K562 (cell line): ENCODE data around the gene CBX4. TPM values are rescaled to one million over a fixed set of nuclear protein-coding genes. Genes with fewer than 3 reads are reported as not detected.

Source experiments
- ATAC-seq: fragments of 200-7000 bp; cut with Tn5 transposase; 3 replicates; pipeline ENCODE4 v1.9.1; 2020; ENCODE audit warnings: moderate library complexity
- BruUV-seq: library from RNA; stranded (reverse); fragments of 400-500 nt; replicated peaks from 2 replicates; lab custom pipeline; 2021; lab: Mats Ljungman, UMichigan
- CTCF ChIA-PET: fragments of 300-600 bp; formaldehyde crosslinking; extraction: SDS; loops from one replicate; lab custom pipeline; 2021; ENCODE audit warnings: low intra/inter-chr PET ratio; lab: Yijun Ruan, JAX
- POLR2A ChIA-PET: fragments of 300-600, 350-650 bp; sonication (Branson Sonifier 250); formaldehyde crosslinking; extraction: SDS; loops from one replicate; lab custom pipeline; 2021; ENCODE audit warnings: antibody characterized with exemption, inconsistent platforms; lab: Yijun Ruan, JAX
- DNase-seq, 4 experiments: peaks; one replicate each; pipeline versions ENCODE4 v3.0.0 to v3.0.0-alpha.2; 2011 to 2018; ENCODE audit warnings: low spot score in 3 of 4, mixed read lengths in 3 of 4; ENCODE audit errors: extremely low read depth in 1 of 4
- FAIRE-seq: peaks from 2 replicates; lab custom pipeline; 2011; peaks lifted over from hg19 to GRCh38; lab: Jason Lieb, UNC
- H2AFZ ChIP-seq: 2 replicates; pipeline ENCODE4 v1.6.0; 2011; ENCODE audit warnings: low read depth, low read length, control low read depth, inconsistent platforms
- H3K27ac ChIP-seq: fragments of 200-600 bp; 3 replicates; pipeline ENCODE4 v1.8.0; 2011; ENCODE audit warnings: low read depth, mild to moderate bottlenecking, control low read depth, inconsistent platforms, low read length, moderate library complexity, mixed read lengths; ENCODE audit errors: extremely low read depth
- H3K27me3 ChIP-seq, 2 experiments: fragments of 300-600 bp in 1 of 2; 2 replicates in 1 of 2; 3 replicates in 1 of 2; pipeline versions ENCODE4 v1.6.0 to v1.8.0; 2011; ENCODE audit warnings: inconsistent platforms in 2 of 2, low read length in 2 of 2, mild to moderate bottlenecking in 1 of 2, mixed read lengths in 1 of 2, moderate library complexity in 1 of 2; ENCODE audit not compliant: control insufficient read depth in 2 of 2, insufficient read depth in 2 of 2
- H3K36me3 ChIP-seq: fragments of 300-600 bp; 3 replicates; pipeline ENCODE4 v1.8.0; 2011; ENCODE audit warnings: mild to moderate bottlenecking, low read length, inconsistent platforms; ENCODE audit not compliant: control insufficient read depth, insufficient read depth
- H3K4me1 ChIP-seq, 2 experiments: fragments of 200-600 bp in 1 of 2; replicated peaks in 1 of 2; 2 replicates in 1 of 2; 3 replicates in 1 of 2; pipeline versions ENCODE4 v1.5.1 to v1.8.0; 2011; ENCODE audit warnings: inconsistent platforms in 2 of 2, low read length in 2 of 2, mild to moderate bottlenecking in 1 of 2, mixed read lengths in 1 of 2, moderate library complexity in 1 of 2; ENCODE audit not compliant: control insufficient read depth in 2 of 2, insufficient read depth in 2 of 2
- H3K4me2 ChIP-seq: 2 replicates; pipeline ENCODE4 v1.6.1; 2011; ENCODE audit warnings: low read length, control low read depth, inconsistent platforms, mixed read lengths; ENCODE audit not compliant: insufficient read depth
- H3K4me3 ChIP-seq: fragments of 200-600 bp; sonication (generic), shearing (Covaris generic); 2 replicates; pipeline ENCODE4 v1.5.1; 2016; ENCODE audit warnings: control low read depth, inconsistent platforms
- H3K79me2 ChIP-seq: fragments of 200-600 bp; 3 replicates; pipeline ENCODE4 v1.8.0; 2011; ENCODE audit warnings: low read length, inconsistent platforms; ENCODE audit not compliant: control insufficient read depth, insufficient read depth
- H3K9ac ChIP-seq, 2 experiments: 2 replicates each; pipeline versions ENCODE4 v1.6.0 to v1.6.1; 2011; ENCODE audit warnings: low read depth in 2 of 2, low read length in 2 of 2, control low read depth in 1 of 2, inconsistent platforms in 1 of 2, mild to moderate bottlenecking in 1 of 2, mixed read lengths in 1 of 2; ENCODE audit not compliant: insufficient read depth in 1 of 2
- H3K9me1 ChIP-seq: one replicate; pipeline ENCODE4 v1.6.0; 2011; ENCODE audit warnings: inconsistent platforms, mild to moderate bottlenecking, low read length, moderate library complexity; ENCODE audit not compliant: control insufficient read depth, insufficient read depth
- H3K9me3 ChIP-seq: replicated peaks from 2 replicates; pipeline ENCODE4 v1.5.1; 2011; ENCODE audit warnings: low read depth, low read length, inconsistent platforms; ENCODE audit not compliant: control insufficient read depth, insufficient read depth
- H4K20me1 ChIP-seq: replicated peaks from 2 replicates; pipeline ENCODE4 v1.6.1; 2011; ENCODE audit warnings: low read length, inconsistent platforms, mixed read lengths; ENCODE audit not compliant: control insufficient read depth, insufficient read depth
- BRD9 ChIP-seq: fragments of 450-650 bp; IDR thresholded peaks from 2 replicates; pipeline ENCODE4 v1.6.1; 2018; ENCODE audit warnings: low read depth; ENCODE audit not compliant: partially characterized antibody
- FOXA3 ChIP-seq, 2 experiments: fragments of 450-650 bp in 1 of 2; sonication (generic) in 1 of 2; formaldehyde crosslinking; IDR thresholded peaks in 1 of 2; conservative IDR thresholded peaks in 1 of 2; 2 replicates each; pipeline versions ENCODE4 v1.4.0 to v1.8.0; 2020 to 2022; ENCODE audit warnings: mild to moderate bottlenecking in 2 of 2, missing genetic modification reagents in 1 of 2
- FOXJ2 ChIP-seq: fragments of 200-800 bp; sonication (Bioruptor generic); IDR thresholded peaks from 2 replicates; pipeline ENCODE4 v1.6.1; 2016; ENCODE audit warnings: missing genetic modification characterization, missing compliant biosample characterization
- FOXK2 ChIP-seq, 2 experiments: fragments of 450-650 bp; IDR thresholded peaks in 1 of 2; conservative IDR thresholded peaks in 1 of 2; 2 replicates each; pipeline ENCODE4 v1.6.1; 2016; ENCODE audit warnings: low read depth in 2 of 2, mild to moderate bottlenecking in 1 of 2
- KAT7 ChIP-seq: sonication (generic); formaldehyde crosslinking; IDR thresholded peaks from 2 replicates; pipeline ENCODE4 v1.8.0; 2022; ENCODE audit warnings: missing genetic modification reagents, mild to moderate bottlenecking, borderline replicate concordance
- KLF1 ChIP-seq: fragments of 450-650 bp; IDR thresholded peaks from 2 replicates; pipeline ENCODE4 v1.6.1; 2016; ENCODE audit warnings: missing genetic modification characterization, missing compliant biosample characterization
- KLF6 ChIP-seq: fragments of 250-450 bp; sonication (Bioruptor Pico); IDR thresholded peaks from 2 replicates; pipeline ENCODE4 v1.4.0; 2020; ENCODE audit warnings: mild to moderate bottlenecking, moderate library complexity, borderline replicate concordance
- LEF1 ChIP-seq: fragments of 450-650 bp; IDR thresholded peaks from 2 replicates; pipeline ENCODE4 v1.6.1; 2016; ENCODE audit warnings: mild to moderate bottlenecking
- SAP30 ChIP-seq: fragments of 200-600 bp; sonication (generic); IDR thresholded peaks from 2 replicates; pipeline ENCODE4 v1.6.1; 2012; ENCODE audit warnings: borderline replicate concordance, low read depth, mild to moderate bottlenecking, moderate library complexity, low read length, control low read depth, inconsistent platforms; ENCODE audit not compliant: insufficient read depth, poor library complexity, severe bottlenecking
- SLC30A9 ChIP-seq: fragments of 250-450 bp; sonication (Bioruptor Pico); IDR thresholded peaks from 2 replicates; pipeline ENCODE4 v1.8.0; 2022; ENCODE audit warnings: mild to moderate bottlenecking, moderate library complexity
- YBX1 ChIP-seq: fragments of 450-650 bp; IDR thresholded peaks from 2 replicates; pipeline ENCODE4 v1.7.1; 2016; ENCODE audit warnings: mild to moderate bottlenecking
- ZFX ChIP-seq: sonication (generic); formaldehyde crosslinking; IDR thresholded peaks from 2 replicates; pipeline ENCODE4 v1.8.0; 2022; ENCODE audit warnings: mild to moderate bottlenecking, missing genetic modification reagents, moderate library complexity
- ZNF121 ChIP-seq: sonication (generic); formaldehyde crosslinking; conservative IDR thresholded peaks from 2 replicates; pipeline ENCODE4 v1.8.0; 2022; ENCODE audit warnings: missing genetic modification reagents
- ZNF140 ChIP-seq: fragments of 250-450 bp; sonication (Bioruptor Pico); IDR thresholded peaks from 2 replicates; pipeline ENCODE4 v1.8.0; 2021; ENCODE audit warnings: moderate library complexity, mild to moderate bottlenecking, inconsistent platforms
- ZNF41 ChIP-seq: fragments of 250-450 bp; sonication (Bioruptor Pico); conservative IDR thresholded peaks from 2 replicates; pipeline ENCODE4 v1.4.0; 2020; ENCODE audit warnings: mild to moderate bottlenecking
- ZNF740 ChIP-seq, 3 experiments: fragments of 200-800 bp in 1 of 3; sonication (Bioruptor generic) in 1 of 3; sonication (generic) in 1 of 3; formaldehyde crosslinking in 1 of 3; IDR thresholded peaks; 2 replicates each; pipeline versions ENCODE4 v1.6.1 to v1.8.0; 2016 to 2022; ENCODE audit warnings: mild to moderate bottlenecking in 2 of 3, missing compliant biosample characterization in 2 of 3, missing genetic modification characterization in 2 of 3, missing genetic modification reagents in 1 of 3
- WGBS: fragments of 100-300 bp; shearing (Covaris generic); methylation state at CpG from one replicate; pipeline ENCODE4 v1.1.6; 2016; ENCODE audit warnings: low coverage, mixed read lengths; ENCODE audit not compliant: insufficient coverage; ENCODE audit errors: missing lambda C conversion rate; 5-methylcytosine and 5-hydroxymethylcytosine counted together
- in situ Hi-C: fragments of 300-500 bp; cut with MboI; formaldehyde crosslinking; loops from 4 replicates; pipeline ENCODE4 v1.15.0; 2018; ENCODE audit warnings: inconsistent platforms, mixed read lengths
- intact Hi-C: fragments of 100-400 bp; cut with micrococcal nuclease; formaldehyde crosslinking; loops from 2 replicates; pipeline ENCODE4 v1.14.2; 2022
- polyA plus RNA-seq, 8 experiments: library from polyadenylated mRNA; depleted of rRNA in 4 of 8; stranded (reverse) in 5 of 8; unstranded in 3 of 8; fragments of >200 nt; fragmentation: Nextera tagmentation in 2 of 8; fragmentation: Illumina TruSeq in 1 of 8; extraction: Ambion mirVana in 2 of 8; extraction: Trizol in 1 of 8; gene quantifications; 2 replicates each; pipeline versions ENCODE4 v1.2.1 to v1.2.3, GENCODE V29; 2011 to 2014; ENCODE audit warnings: inconsistent platforms in 1 of 8, missing spikeins in 1 of 8
- total RNA-seq, 7 experiments: library from RNA; depleted of rRNA in 6 of 7; stranded (reverse); fragments of >200 nt in 6 of 7; fragmentation: Illumina TruSeq in 2 of 7; extraction: Trizol in 2 of 7; gene quantifications; 2 replicates each; pipeline versions ENCODE4 v1.2.1 to v1.2.3, GENCODE V29; 2011 to 2021; ENCODE audit warnings: low replicate concordance in 1 of 7
- TF ChIP-seq, protein P1 (sequence below): fragments of 250-450 bp; sonication (Bioruptor Pico); IDR thresholded peaks from 2 replicates; pipeline ENCODE4 v1.8.0; 2022; ENCODE audit warnings: inconsistent platforms, mild to moderate bottlenecking, moderate library complexity, borderline replicate concordance

CBX4 gene
- total and polyA plus RNA-seq, 9 of the 15 experiments (the other 6 are each of a cell fraction or from before 2014, with no cell fraction given): 0.98 to 50.5 (median 10.0) TPM

- intact Hi-C loops (no loop called here), in situ Hi-C loops (no loop called here)
- POLR2A ChIA-PET: interaction anchor here (1.0 to 17.8 kb wide), 4 partner anchors 8 to 62 kb away, joined by 4 to 386 read pairs (median 9); partner anchors contain the start of gene CBX4
- H3K9me1 ChIP-seq: no peaks in the 10 kb centered on the region
- peak overlapping the region; percentile 19; the same call in 1 of the 2 replicates for H3K4me2 ChIP-seq
- H3K4me1 ChIP-seq: peaks cover 62 to 87% of the 10 kb centered on the region in 2 experiments
- TF ChIP-seq BRD9: no peak
- no peak for TF ChIP-seq KLF6 (CRISPR knock-in tag)
- TF ChIP-seq ZNF41 (CRISPR knock-in tag): no peak
- TF ChIP-seq KAT7 (CRISPR knock-in tag): 0 out of 2 replicates have a peak, but pooled peaks have one; percentile 16
- no peak for TF ChIP-seq LEF1
- no peak for TF ChIP-seq ZNF121 (CRISPR knock-in tag)
- no peak for TF ChIP-seq ZFX (CRISPR knock-in tag)
- TF ChIP-seq FOXJ2: no peak
- TF ChIP-seq YBX1: no peak
- TF ChIP-seq KLF1 (tag): no peak
- no peak for TF ChIP-seq ZNF140 (CRISPR knock-in tag)
- TF ChIP-seq SLC30A9 (CRISPR knock-in tag): no peak
- no peak for TF ChIP-seq SAP30
- no peak for TF ChIP-seq FOXA3 (CRISPR knock-in tag; conservative IDR thresholded peaks at IDR 0.05 in 1 of 2, IDR thresholded peaks at IDR 0.05 in 1 of 2)
- TF ChIP-seq, protein P1, sequence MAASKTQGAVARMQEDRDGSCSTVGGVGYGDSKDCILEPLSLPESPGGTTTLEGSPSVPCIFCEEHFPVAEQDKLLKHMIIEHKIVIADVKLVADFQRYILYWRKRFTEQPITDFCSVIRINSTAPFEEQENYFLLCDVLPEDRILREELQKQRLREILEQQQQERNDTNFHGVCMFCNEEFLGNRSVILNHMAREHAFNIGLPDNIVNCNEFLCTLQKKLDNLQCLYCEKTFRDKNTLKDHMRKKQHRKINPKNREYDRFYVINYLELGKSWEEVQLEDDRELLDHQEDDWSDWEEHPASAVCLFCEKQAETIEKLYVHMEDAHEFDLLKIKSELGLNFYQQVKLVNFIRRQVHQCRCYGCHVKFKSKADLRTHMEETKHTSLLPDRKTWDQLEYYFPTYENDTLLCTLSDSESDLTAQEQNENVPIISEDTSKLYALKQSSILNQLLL (CRISPR knock-in tag): no peak
- TF ChIP-seq FOXK2 (conservative IDR thresholded peaks at IDR 0.05 in 1 of 2, IDR thresholded peaks at IDR 0.05 in 1 of 2; ENCODE audit: low read depth in 2 of 2): 0 out of 4 replicates have a peak, but pooled peaks of 1 of the 2 experiments have one; percentile 10
- TF ChIP-seq ZNF740 (CRISPR knock-in tag; IDR thresholded peaks at IDR 0.05): no peak
- TF ChIP-seq ZNF740 (tag; IDR thresholded peaks at IDR 0.05): no peak
- 35% methylated on average over 2 of the region's 2 CpGs for WGBS
- H3K36me3 ChIP-seq: peaks cover 8% of the 10 kb centered on the region; the same call in 1 of the 3 replicates
- H2AFZ ChIP-seq: 0 out of 2 replicates have a peak overlapping the region, but pooled peaks have one; percentile 6
- no peak for ATAC-seq
- H4K20me1 ChIP-seq: no peaks in the 10 kb centered on the region
- peak overlapping the region; percentile 99 for H3K27ac ChIP-seq
- FAIRE-seq: no peak
- peaks cover 62% of the 10 kb centered on the region for H3K79me2 ChIP-seq
- H3K9me3 ChIP-seq: no peaks in the 10 kb centered on the region
- no TSS peak for BruUV-seq
- no peak for DNase-seq
- CTCF ChIA-PET: no interaction called here
- H3K27me3 ChIP-seq: no peaks in the 10 kb centered on the region
- H3K9ac ChIP-seq: peak overlapping the region; percentile 30 to 41; a peak in 3 of 4 replicates
- H3K4me3 ChIP-seq: no peak overlapping the region
Observed at GRCh38 chr17:79829457-79829856, 9.8 kb downstream of the CBX4 start.
